T-helper 1 cell treated with Interleukin-12 subunit alpha and Interleukin-12 subunit beta and Interleukin-4 antibody, amounts not matched to agents 30 μg/mL and 1 μg/mL, for 36 hours (primary cell): ENCODE measurements around the gene ANO2.

ENCODE experiments used
- H3K27ac Mint-ChIP-seq: one replicate; pipeline ENCODE4 v1.8.0; 2021; ENCODE audit warnings: mild to moderate bottlenecking, mixed read lengths
- H3K27me3 Mint-ChIP-seq: one replicate; pipeline ENCODE4 v1.8.0; 2021; ENCODE audit warnings: low read depth, mixed read lengths
- H3K36me3 Mint-ChIP-seq: one replicate; pipeline ENCODE4 v1.8.0; 2021; ENCODE audit warnings: low read depth, mixed read lengths
- H3K4me1 Mint-ChIP-seq: one replicate; pipeline ENCODE4 v1.8.0; 2021; ENCODE audit warnings: low read depth, mixed read lengths
- H3K4me3 Mint-ChIP-seq: one replicate; pipeline ENCODE4 v1.8.0; 2021; ENCODE audit warnings: mild to moderate bottlenecking, moderate library complexity, mixed read lengths
- H3K9me3 Mint-ChIP-seq: one replicate; pipeline ENCODE4 v1.8.0; 2021; ENCODE audit warnings: mixed read lengths

ANO2 gene

DNA sequence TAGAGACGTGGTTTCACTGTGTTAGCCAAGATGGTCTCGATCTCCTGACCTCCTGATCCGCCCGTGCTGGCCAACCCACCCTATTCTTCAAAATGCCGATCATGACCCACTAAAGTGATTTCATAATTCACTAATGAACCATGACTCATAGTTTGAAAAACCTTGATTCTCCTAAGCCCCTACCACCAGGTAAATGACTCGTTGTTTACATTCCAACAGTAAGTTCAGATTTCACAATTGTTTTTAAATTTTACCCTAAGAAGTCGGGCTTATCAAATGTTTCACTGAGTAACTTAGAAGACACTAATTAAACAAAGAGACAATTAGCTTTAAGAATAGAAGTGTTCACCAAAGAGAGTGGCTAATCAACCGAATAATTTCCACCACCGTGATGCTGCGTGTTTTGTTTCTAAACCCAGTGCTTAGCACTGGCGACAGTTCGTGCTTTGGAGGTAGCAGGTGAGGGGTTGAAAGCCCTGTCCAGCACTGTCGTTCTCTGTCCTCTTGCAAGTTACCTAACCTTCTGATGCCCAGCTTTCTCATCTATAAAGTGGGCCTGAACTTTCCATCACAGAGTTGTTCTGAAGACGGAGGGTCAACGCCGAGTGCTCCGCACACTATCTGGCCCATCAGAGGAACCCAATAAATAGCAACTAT lies 376.6 kb downstream of the ANO2 start:
- Mint-ChIP-seq H3K4me3 (no peak overlapping the region), H3K9me3 (no peaks in the 10 kb centered on the region), H3K4me1 (no peaks in the 10 kb centered on the region), H3K27me3 (peaks cover 4% of the 10 kb centered on the region), H3K27ac (no peak overlapping the region), H3K36me3 (no peaks in the 10 kb centered on the region)

- H3K36me3 Mint-ChIP-seq = no peaks in the 10 kb centered on the region
- no peaks in the 10 kb centered on the region for H3K4me1 Mint-ChIP-seq
- H3K9me3 Mint-ChIP-seq = no peaks in the 10 kb centered on the region
- no peak overlapping the region for H3K27ac Mint-ChIP-seq
- H3K4me3 Mint-ChIP-seq = no peak overlapping the region
- H3K27me3 Mint-ChIP-seq = peaks cover 4% of the 10 kb centered on the region
Observed at GRCh38 chr12:5567016-5567725, 377.9 kb downstream of the ANO2 start.

- Mint-ChIP-seq H3K4me1 (no peaks in the 10 kb centered on the region), H3K27me3 (peaks cover 4% of the 10 kb centered on the region), H3K27ac (no peak overlapping the region), H3K4me3 (no peak overlapping the region), H3K36me3 (no peaks in the 10 kb centered on the region), H3K9me3 (no peaks in the 10 kb centered on the region)
Observed at GRCh38 chr12:5565933-5566599, 379.0 kb downstream of the ANO2 start.

- Mint-ChIP-seq H3K4me3 (no peak overlapping the region), H3K9me3 (no peaks in the 10 kb centered on the region), H3K27me3 (no peaks in the 10 kb centered on the region), H3K4me1 (no peaks in the 10 kb centered on the region), H3K27ac (no peak overlapping the region), H3K36me3 (no peaks in the 10 kb centered on the region)
Observed at GRCh38 chr12:5562581-5562980, 382.5 kb downstream of the ANO2 start.

DNA sequence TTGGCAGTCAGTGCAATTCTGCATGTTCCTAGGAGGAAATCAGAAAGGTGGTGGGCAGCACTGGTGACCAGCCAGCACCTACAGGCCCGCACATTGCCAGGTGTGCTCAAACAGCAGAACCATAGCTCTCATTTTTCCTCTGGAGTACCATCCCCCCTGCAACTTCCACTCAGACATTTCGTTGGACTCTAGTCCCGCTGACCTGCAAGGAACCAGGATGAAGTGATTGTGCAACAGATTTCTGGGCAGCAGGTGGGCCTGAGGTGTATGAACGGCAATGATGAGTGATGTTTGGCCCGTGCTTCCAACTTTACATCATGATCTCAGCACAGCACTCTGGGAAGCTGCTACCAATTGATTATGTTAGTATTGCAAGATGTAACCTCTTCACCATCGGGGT lies 383.2 kb downstream of the ANO2 start:
- Mint-ChIP-seq H3K27me3 (no peaks in the 10 kb centered on the region), H3K27ac (no peak overlapping the region)

DNA sequence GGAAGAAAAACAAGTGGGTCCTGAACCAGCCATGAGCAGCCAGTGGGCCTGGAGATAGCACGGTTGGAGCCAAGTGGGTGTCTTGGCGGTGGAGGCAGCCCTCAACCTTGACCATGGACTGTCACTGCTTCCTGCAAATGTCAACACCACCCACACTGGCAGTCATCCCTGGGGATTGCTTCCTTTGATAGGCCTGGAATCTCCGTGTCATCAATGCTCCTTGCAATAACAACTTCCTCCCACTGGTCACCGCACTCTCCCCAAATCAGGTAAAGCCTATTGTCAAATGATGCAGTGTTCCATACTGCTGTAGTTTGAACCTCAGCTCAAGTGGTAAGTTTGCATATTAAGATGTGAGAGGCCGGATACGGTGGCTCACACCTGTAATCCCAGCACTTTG lies 384.0 kb downstream of the ANO2 start:
- Mint-ChIP-seq H3K4me1 (no peaks in the 10 kb centered on the region), H3K27ac (no peak overlapping the region), H3K27me3 (no peaks in the 10 kb centered on the region), H3K4me3 (no peak overlapping the region), H3K9me3 (no peaks in the 10 kb centered on the region), H3K36me3 (no peaks in the 10 kb centered on the region)

More for the DNA sequence above, 383.2 kb downstream of the ANO2 start:
- Mint-ChIP-seq H3K36me3 (no peaks in the 10 kb centered on the region), H3K4me1 (no peaks in the 10 kb centered on the region), H3K9me3 (no peaks in the 10 kb centered on the region), H3K4me3 (no peak overlapping the region)

GRCh38 chr12:5560265-5560664 lies 384.8 kb downstream of the ANO2 start:
- Mint-ChIP-seq H3K36me3 (no peaks in the 10 kb centered on the region), H3K4me3 (no peak overlapping the region), H3K27ac (no peak overlapping the region)

GRCh38 chr12:5557906-5558305 lies 387.2 kb downstream of the ANO2 start:
- no peaks in the 10 kb centered on the region for H3K36me3 Mint-ChIP-seq
- H3K9me3 Mint-ChIP-seq = no peaks in the 10 kb centered on the region
- H3K4me3 Mint-ChIP-seq = no peak overlapping the region
- H3K27ac Mint-ChIP-seq = no peak overlapping the region
- no peaks in the 10 kb centered on the region for H3K4me1 Mint-ChIP-seq
- no peaks in the 10 kb centered on the region for H3K27me3 Mint-ChIP-seq

More at GRCh38 chr12:5560265-5560664, 384.8 kb downstream of the ANO2 start:
- Mint-ChIP-seq H3K9me3 (no peaks in the 10 kb centered on the region), H3K27me3 (no peaks in the 10 kb centered on the region), H3K4me1 (no peaks in the 10 kb centered on the region)

DNA sequence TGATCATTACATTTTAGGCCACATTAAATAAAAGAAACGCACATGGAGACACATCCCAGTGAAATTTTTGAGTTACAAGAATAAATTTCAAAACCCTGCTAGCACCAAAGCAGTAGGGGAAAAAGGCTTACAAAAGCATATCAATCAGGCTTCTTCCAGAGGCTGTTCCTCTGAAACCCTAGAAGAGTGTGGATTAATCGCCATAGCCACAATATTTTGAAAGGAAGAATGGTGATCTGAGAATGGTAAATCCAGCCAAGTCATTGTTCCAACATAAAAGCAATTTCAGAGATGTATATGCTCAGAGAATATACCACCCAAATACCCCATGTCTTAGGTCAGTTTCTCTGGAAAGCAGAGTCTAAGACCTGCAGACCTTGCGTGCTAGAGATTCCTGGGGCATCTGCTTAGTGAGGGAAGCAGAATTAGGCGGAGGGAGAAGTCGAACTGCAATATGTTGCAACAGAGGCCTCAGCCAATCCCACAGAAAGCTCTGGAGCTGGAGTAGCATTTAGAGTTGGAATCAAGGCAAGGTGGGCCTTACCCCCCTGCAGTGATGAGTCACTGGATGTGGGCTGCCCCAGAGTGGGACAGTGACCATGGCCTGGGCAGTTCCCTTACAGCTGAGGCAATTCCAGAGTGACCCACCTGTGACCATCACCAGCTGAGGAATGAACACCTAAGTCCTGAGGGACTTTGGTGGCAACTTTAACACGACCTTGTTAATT lies 387.9 kb downstream of the ANO2 start:
- H3K9me3 Mint-ChIP-seq = no peaks in the 10 kb centered on the region
- H3K4me1 Mint-ChIP-seq = no peaks in the 10 kb centered on the region
- H3K27me3 Mint-ChIP-seq = no peaks in the 10 kb centered on the region
- H3K27ac Mint-ChIP-seq = no peak overlapping the region
- no peak overlapping the region for H3K4me3 Mint-ChIP-seq
- no peaks in the 10 kb centered on the region for H3K36me3 Mint-ChIP-seq

DNA sequence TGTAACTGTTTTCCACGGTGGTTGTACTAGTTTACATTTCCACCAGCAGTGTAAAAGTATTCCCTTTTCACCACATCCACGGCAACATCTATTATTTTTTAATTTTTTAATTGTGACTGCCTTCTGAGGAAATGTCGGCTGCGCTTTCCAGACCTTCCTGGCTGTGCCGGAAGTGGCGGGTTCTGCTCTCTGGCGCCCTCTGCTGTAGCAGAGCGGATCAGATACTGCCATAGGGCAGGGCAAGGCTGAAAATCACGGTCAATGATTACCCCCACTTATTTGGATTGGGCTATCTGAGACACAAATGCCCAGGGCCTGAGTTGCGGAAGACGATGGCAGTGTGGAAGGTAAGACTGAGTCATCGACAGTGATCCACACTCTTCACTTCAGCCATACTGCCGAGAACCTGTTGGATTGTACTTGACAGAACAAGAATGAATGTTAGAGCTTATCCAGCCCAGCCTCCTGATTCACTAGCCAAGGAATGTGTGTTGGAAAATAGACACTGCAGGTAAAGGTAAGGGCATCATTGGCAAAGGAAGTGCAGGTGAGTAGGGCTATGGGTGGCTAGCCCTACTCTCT lies 388.9 kb downstream of the ANO2 start:
- H3K9me3 Mint-ChIP-seq = no peaks in the 10 kb centered on the region
- H3K36me3 Mint-ChIP-seq = no peaks in the 10 kb centered on the region
- no peak overlapping the region for H3K27ac Mint-ChIP-seq
- no peaks in the 10 kb centered on the region for H3K27me3 Mint-ChIP-seq
- no peaks in the 10 kb centered on the region for H3K4me1 Mint-ChIP-seq
- no peak overlapping the region for H3K4me3 Mint-ChIP-seq

GRCh38 chr12:5554711-5555110 lies 390.3 kb downstream of the ANO2 start:
- no peaks in the 10 kb centered on the region for H3K36me3 Mint-ChIP-seq
- no peak overlapping the region for H3K4me3 Mint-ChIP-seq
- H3K27me3 Mint-ChIP-seq = no peaks in the 10 kb centered on the region
- H3K27ac Mint-ChIP-seq = no peak overlapping the region
- no peaks in the 10 kb centered on the region for H3K4me1 Mint-ChIP-seq
- no peaks in the 10 kb centered on the region for H3K9me3 Mint-ChIP-seq

DNA sequence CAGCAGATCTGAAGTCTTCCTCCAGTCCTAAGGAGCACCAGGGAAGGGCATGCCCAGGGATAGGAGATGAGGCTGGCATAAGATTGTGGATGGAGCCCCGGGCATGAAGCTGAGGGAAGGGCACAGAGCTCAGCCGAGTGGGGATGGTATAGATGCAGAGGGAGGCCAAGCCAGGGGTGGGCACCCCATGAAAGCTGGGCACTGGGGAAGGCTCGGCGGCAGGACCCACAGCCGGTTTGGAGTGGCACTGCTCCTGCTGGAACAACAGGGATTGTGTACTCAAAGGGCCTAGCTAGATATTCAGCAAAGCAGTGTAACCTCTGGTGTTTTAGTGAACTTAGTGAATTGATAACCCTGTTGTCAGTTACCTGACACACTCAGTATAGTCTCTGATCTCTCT lies 396.0 kb downstream of the ANO2 start:
- H3K27me3 Mint-ChIP-seq = no peaks in the 10 kb centered on the region

DNA sequence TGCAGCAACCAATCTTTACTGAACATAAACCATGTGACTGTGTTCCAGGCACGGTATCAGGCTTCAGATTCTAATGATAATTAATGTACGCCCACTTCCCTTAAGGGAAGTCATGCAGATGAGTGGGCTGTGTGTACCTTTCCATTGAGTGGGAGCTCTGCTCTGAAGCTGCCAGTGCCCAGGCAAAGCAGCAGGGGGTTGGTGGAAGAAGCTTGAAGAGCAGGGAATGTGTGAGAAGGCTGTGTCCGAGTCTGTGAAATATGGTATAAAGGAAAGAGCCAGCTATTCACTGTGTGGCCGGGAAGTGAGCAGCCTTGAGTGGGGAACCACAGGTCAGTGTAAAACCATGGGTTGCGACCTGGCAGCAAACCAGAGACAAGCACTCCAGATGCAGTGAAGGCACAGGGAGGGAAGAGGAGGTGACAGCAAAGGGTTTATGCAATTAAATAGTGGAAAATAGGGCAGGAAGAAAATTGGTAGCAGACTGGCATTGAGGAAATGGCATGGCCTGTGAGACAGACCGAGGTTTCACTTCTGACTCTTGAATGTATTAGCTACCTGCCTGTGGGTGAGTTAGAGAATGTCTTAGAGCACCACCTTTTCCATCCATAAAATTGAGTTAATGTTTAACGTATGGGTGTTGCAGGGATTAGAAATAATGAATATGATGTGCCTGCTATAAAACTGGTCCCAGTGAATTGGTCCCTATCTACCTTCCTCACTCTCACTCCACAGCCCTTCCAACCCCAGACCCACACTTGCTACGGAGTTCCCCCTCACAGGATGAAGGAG lies 396.7 kb downstream of the ANO2 start:
- Mint-ChIP-seq H3K4me1 (no peaks in the 10 kb centered on the region), H3K36me3 (no peaks in the 10 kb centered on the region), H3K27me3 (no peaks in the 10 kb centered on the region), H3K4me3 (no peak overlapping the region), H3K9me3 (peaks cover 4% of the 10 kb centered on the region), H3K27ac (no peak overlapping the region)

More for the DNA sequence above, 396.0 kb downstream of the ANO2 start:
- Mint-ChIP-seq H3K36me3 (no peaks in the 10 kb centered on the region), H3K27ac (no peak overlapping the region), H3K4me1 (no peaks in the 10 kb centered on the region), H3K9me3 (peaks cover 4% of the 10 kb centered on the region), H3K4me3 (no peak overlapping the region)

GRCh38 chr12:5546616-5547015 lies 398.4 kb downstream of the ANO2 start:
- no peak overlapping the region for H3K27ac Mint-ChIP-seq
- H3K27me3 Mint-ChIP-seq = no peaks in the 10 kb centered on the region
- no peaks in the 10 kb centered on the region for H3K36me3 Mint-ChIP-seq
- no peak overlapping the region for H3K4me3 Mint-ChIP-seq
- no peaks in the 10 kb centered on the region for H3K4me1 Mint-ChIP-seq
- peaks cover 4% of the 10 kb centered on the region for H3K9me3 Mint-ChIP-seq
